Tibial nerve (tissue), 4 donors: ENCODE results near the gene RIMS4. TPM values are rescaled to one million over a fixed set of nuclear protein-coding genes. Genes with fewer than 3 reads are reported as not detected.

ENCODE experiments used
- DNase-seq, 2 donors: peaks; one replicate each; pipeline ENCODE4 v3.0.0-alpha.2; 2019; ENCODE audit warnings: low spot score in 2 of 2
- H3K27ac ChIP-seq, 4 donors: fragments of 200-600 bp; sonication (generic) in 3 of 4; one replicate each; pipeline ENCODE4 v1.5.1; 2017 to 2019; ENCODE audit warnings: mild to moderate bottlenecking in 1 of 4
- H3K27me3 ChIP-seq, 2 donors: fragments of 200-600 bp; sonication (generic) in 1 of 2; one replicate each; pipeline versions ENCODE4 v1.5.1 to v1.6.0; 2017 to 2019
- H3K36me3 ChIP-seq, 3 donors: fragments of 200-600 bp; sonication (generic); one replicate each; pipeline ENCODE4 v1.5.1; 2018 to 2019
- H3K4me1 ChIP-seq, 4 donors: fragments of 200-600 bp; sonication (generic) in 3 of 4; one replicate each; pipeline ENCODE4 v1.5.1; 2017 to 2019
- H3K4me3 ChIP-seq, 4 donors: fragments of 200-600 bp; sonication (generic) in 3 of 4; one replicate each; pipeline ENCODE4 v1.5.1; 2017 to 2019; ENCODE audit warnings: mild to moderate bottlenecking in 1 of 4, moderate library complexity in 1 of 4
- H3K9me3 ChIP-seq, 4 donors: fragments of 200-600 bp; sonication (generic) in 3 of 4; one replicate each; pipeline ENCODE4 v1.5.1; 2017 to 2019
- CTCF ChIP-seq, 5 experiments: fragments of 200-600 bp in 3 of 5; fragments of 450-650 bp in 2 of 5; sonication (generic) in 3 of 5; IDR thresholded peaks; one replicate each; pipeline ENCODE4 v1.5.1; 2016 to 2019; ENCODE audit warnings: antibody characterized with exemption in 5 of 5, mild to moderate bottlenecking in 3 of 5, moderate library complexity in 2 of 5
- EP300 ChIP-seq, 2 donors: sonication (generic); formaldehyde crosslinking; IDR thresholded peaks; one replicate each; pipeline ENCODE4 v1.6.1; 2017; ENCODE audit warnings: antibody characterized with exemption in 2 of 2, mild to moderate bottlenecking in 1 of 2
- POLR2A ChIP-seq, 2 donors: fragments of 450-650 bp; IDR thresholded peaks; one replicate each; pipeline ENCODE4 v1.6.1; 2017; ENCODE audit warnings: antibody characterized with exemption in 2 of 2, mild to moderate bottlenecking in 2 of 2, moderate library complexity in 2 of 2
- WGBS, 2 donors: methylation state at CpG; one replicate each; pipeline ENCODE4 v1.1.5; 2018; 5-methylcytosine and 5-hydroxymethylcytosine counted together
- total RNA-seq, 4 donors: library from RNA; depleted of rRNA; stranded (reverse); fragments of >200 nt; gene quantifications; one replicate each; pipeline ENCODE4 v1.1.0, GENCODE V29; 2016

The RIMS4 gene
- total RNA-seq, 4 donors from 2014 or later = 0.21 to 4.7 (median 1.7) TPM

DNA sequence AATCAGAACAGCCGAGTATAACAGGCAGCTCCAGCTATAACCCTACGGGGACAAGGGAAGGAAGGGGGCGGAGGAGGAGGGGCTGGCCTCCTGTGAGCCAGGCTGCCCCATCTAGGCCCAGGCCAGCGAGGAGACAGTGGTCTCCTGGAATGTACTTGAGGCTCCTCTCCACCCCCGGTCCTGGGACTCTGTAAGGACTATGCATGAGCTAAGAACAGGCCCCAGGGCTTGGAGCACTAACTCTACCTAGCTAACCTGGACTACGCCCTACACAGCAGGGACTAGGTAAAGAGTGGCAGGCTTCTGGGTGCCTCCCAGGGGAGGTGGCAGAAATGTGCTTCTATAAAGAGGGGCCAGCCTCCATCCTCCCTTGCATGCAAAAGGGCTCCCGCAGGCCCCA, 55.8 kb downstream of the RIMS4 start:
- TF ChIP-seq POLR2A (IDR thresholded peaks at IDR 0.05) (no peak), CTCF (IDR thresholded peaks at IDR 0.05) (no peak), EP300 (IDR thresholded peaks at IDR 0.05) (no peak)
- Histone ChIP-seq H3K27ac (no peak overlapping the region), H3K4me1 (peaks cover 0 to 13% (median 0%) of the 10 kb centered on the region in 4 donors), H3K36me3 (no peaks in the 10 kb centered on the region), H3K4me3 (no peak overlapping the region), H3K9me3 (no peaks in the 10 kb centered on the region), H3K27me3 (peaks cover 0 to 33% of the 10 kb centered on the region in 2 donors)
- WGBS, 2 donors = 49 to 53% methylated on average over 7 of the region's 7 CpGs
- no peak for DNase-seq

GRCh38 chr20:44752099-44752931, 58.0 kb downstream of the RIMS4 start:
- no peaks in the 10 kb centered on the region for H3K9me3 ChIP-seq
- DNase-seq = no peak
- 68 to 72% methylated on average over 11 to 16 of the region's 17 CpGs for WGBS, 2 donors
- H3K27me3 ChIP-seq = peaks cover 0 to 33% of the 10 kb centered on the region in 2 donors
- TF ChIP-seq POLR2A (IDR thresholded peaks at IDR 0.05) (no peak), CTCF (IDR thresholded peaks at IDR 0.05) (no peak), EP300 (IDR thresholded peaks at IDR 0.05) (no peak)
- peaks cover 0 to 16% (median under 1%) of the 10 kb centered on the region in 4 donors for H3K4me1 ChIP-seq
- H3K36me3 ChIP-seq = no peaks in the 10 kb centered on the region
- H3K4me3 ChIP-seq = no peak overlapping the region
- no peak overlapping the region for H3K27ac ChIP-seq

DNA sequence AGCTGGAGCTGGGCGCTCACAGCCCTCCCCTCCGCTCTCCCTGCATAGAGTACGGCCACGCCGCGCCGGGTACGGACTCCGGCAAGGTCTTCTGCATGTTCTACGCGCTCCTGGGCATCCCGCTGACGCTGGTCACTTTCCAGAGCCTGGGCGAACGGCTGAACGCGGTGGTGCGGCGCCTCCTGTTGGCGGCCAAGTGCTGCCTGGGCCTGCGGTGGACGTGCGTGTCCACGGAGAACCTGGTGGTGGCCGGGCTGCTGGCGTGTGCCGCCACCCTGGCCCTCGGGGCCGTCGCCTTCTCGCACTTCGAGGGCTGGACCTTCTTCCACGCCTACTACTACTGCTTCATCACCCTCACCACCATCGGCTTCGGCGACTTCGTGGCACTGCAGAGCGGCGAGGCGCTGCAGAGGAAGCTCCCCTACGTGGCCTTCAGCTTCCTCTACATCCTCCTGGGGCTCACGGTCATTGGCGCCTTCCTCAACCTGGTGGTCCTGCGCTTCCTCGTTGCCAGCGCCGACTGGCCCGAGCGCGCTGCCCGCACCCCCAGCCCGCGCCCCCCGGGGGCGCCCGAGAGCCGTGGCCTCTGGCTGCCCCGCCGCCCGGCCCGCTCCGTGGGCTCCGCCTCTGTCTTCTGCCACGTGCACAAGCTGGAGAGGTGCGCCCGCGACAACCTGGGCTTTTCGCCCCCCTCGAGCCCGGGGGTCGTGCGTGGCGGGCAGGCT, 60.1 kb downstream of the RIMS4 start:
- no peak for DNase-seq
- Histone ChIP-seq H3K4me3 (no peak overlapping the region), H3K27me3 (peaks cover 0 to 36% of the 10 kb centered on the region in 2 donors), H3K4me1 (peaks cover 0 to 37% (median 9%) of the 10 kb centered on the region in 4 donors), H3K9me3 (no peaks in the 10 kb centered on the region), H3K27ac (no peak overlapping the region), H3K36me3 (no peaks in the 10 kb centered on the region)
- WGBS, 2 donors = 49 to 57% methylated on average over 31 to 39 of the region's 73 CpGs
- peak in 3 of 5 experiments; percentile 13 to 26 (median 14) for TF ChIP-seq CTCF (IDR thresholded peaks at IDR 0.05)
- no peak for TF ChIP-seq POLR2A (IDR thresholded peaks at IDR 0.05)
- TF ChIP-seq EP300 (IDR thresholded peaks at IDR 0.05) = no peak

DNA sequence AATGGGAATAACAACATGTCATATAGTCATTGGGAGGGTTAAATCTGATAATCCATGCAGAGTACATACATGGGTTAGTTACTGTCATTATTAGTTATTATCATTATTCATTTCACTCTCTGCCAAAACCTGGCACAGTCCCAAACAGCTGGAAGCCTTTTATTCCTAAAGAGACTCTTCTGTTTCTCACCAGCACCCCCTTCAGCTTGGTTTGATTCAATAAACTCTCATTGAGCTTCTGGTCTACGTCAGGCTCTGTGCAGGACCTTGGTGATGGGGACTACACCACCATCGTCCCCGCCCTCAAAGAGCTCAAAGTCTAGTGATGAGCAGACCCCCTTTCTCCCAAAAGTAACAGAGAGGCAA, 62.4 kb downstream of the RIMS4 start:
- Histone ChIP-seq H3K36me3 (no peaks in the 10 kb centered on the region), H3K4me3 (no peak overlapping the region), H3K27me3 (peaks cover 0 to 31% of the 10 kb centered on the region in 2 donors), H3K27ac (no peak overlapping the region), H3K4me1 (peaks cover 0 to 40% (median 9%) of the 10 kb centered on the region in 4 donors), H3K9me3 (no peaks in the 10 kb centered on the region)
- peak in 1 of 2 donors; percentile 41 for DNase-seq
- TF ChIP-seq POLR2A (IDR thresholded peaks at IDR 0.05) (no peak), EP300 (IDR thresholded peaks at IDR 0.05) (no peak), CTCF (IDR thresholded peaks at IDR 0.05) (no peak)
- WGBS, 2 donors = 73 to 80% methylated on average over 3 of the region's 3 CpGs
